ENCODE data around the gene ZNF208.
"Not testable (repeated sequence)": the region's sequence is repeated elsewhere in the genome, so short reads cannot be mapped to it uniquely, and the experiment has no call there.

The ZNF208 gene

DNA sequence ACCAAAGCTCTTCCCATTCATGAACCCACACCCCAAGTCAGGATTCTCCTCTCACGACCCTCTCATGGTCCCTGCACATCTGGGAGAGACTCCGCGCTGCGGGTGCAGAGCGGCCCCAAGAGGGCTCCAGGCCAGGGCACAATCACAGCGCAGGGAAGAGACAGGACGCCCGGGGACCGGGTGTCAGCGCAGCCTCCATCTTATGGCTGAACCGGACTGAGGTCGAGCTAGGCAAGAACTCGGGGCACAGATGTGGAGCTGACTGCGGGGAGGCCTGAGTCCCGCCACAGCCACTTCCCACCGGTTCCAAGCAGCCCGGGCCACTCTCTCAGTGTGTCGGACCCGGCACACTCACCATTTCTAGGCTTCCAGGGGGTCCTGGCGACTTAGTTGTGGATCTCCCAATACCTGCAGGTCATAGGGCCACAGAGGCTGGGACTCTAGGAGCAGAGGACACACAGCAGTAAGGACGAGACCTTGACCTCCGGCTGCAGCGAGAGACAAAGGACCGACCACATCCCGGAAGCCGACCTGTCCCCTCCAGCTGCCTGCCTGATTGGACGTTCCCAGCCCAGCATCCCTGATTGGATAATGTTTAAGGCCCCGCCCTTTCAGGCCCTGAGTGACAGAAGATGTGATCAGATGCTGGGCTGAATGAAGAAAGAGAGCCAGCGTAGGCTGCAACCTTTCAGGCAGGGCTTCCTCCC is at the start of gene ZNF208:
Gene ZNF208 (minus strand): TSS at position 507 of the 707 bp plus-strand sequence. CDS start 149 bp downstream, at position 358.
- H3K4me1 ChIP-seq (ENCODE audit: control insufficient read depth, insufficient read depth, low read length, unreplicated experiment); H3K27me3 ChIP-seq (ENCODE audit: insufficient read depth, low read length); H3K4me3 ChIP-seq (ENCODE audit: low read depth, low read length); H3K79me2 ChIP-seq (ENCODE audit: control insufficient read depth, insufficient read depth, low read length, unreplicated experiment); H3K36me3 ChIP-seq (ENCODE audit: insufficient read depth, low read length); H3K27ac ChIP-seq (ENCODE audit: low read depth, low read length); H2AFZ ChIP-seq (ENCODE audit: low read length, unreplicated experiment): not testable (repeated sequence)

DNA sequence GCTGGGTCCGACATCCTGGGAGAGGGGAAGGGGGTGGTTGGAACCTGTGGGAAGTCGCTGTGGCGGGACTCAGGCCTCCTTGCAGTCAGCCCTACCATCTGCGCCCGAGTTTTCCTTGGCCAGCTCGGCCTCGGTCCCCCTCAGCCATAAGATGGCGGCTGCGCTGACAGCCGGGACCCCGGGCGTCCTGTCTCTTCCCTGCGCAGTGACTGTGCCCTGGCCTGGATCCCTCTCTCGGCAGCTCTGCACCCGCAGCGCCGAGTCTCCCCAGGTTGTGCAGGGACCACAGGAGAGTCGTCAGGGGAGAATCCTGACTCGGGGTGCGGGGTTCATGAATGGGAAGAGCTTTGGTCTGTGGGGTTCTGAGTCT is 41.9 kb upstream of the ZNF208 start:
- Histone ChIP-seq H3K27me3 (ENCODE audit: insufficient read depth, low read length) (no peaks in the 10 kb centered on the region), H2AFZ (ENCODE audit: low read length, unreplicated experiment) (no peak overlapping the region), H3K27ac (ENCODE audit: low read depth, low read length) (no peak overlapping the region), H3K4me3 (ENCODE audit: low read depth, low read length) (peak overlapping the region; percentile 58), H3K79me2 (ENCODE audit: control insufficient read depth, insufficient read depth, low read length, unreplicated experiment) (no peaks in the 10 kb centered on the region), H3K4me1 (ENCODE audit: control insufficient read depth, insufficient read depth, low read length, unreplicated experiment) (no peaks in the 10 kb centered on the region), H3K36me3 (ENCODE audit: insufficient read depth, low read length) (no peaks in the 10 kb centered on the region)

DNA sequence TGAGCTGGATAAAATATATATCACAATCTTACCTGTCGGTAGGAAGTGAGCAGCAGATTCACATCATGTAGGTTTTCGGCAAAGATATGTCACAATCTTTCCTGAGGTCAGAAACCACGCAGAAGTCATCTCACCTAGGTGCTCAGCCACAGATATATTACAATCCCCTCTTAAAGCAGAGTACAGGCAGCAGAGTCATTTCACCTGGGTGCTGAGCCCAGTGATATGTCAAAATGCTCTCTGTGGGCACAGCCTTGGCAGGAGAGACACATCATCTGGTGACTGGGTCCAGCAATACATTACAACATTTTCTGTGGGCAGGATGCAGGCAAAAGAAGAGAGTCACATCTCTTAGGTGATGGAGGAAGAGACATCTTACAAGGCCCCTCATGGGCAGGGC is 30.4 kb upstream of the ZNF208 start:
- not testable (repeated sequence) for H3K4me1 ChIP-seq (ENCODE audit: control insufficient read depth, insufficient read depth, low read length, unreplicated experiment); H3K4me3 ChIP-seq (ENCODE audit: low read depth, low read length); H3K27ac ChIP-seq (ENCODE audit: low read depth, low read length); H3K36me3 ChIP-seq (ENCODE audit: insufficient read depth, low read length); H2AFZ ChIP-seq (ENCODE audit: low read length, unreplicated experiment); H3K27me3 ChIP-seq (ENCODE audit: insufficient read depth, low read length); H3K79me2 ChIP-seq (ENCODE audit: control insufficient read depth, insufficient read depth, low read length, unreplicated experiment)

DNA sequence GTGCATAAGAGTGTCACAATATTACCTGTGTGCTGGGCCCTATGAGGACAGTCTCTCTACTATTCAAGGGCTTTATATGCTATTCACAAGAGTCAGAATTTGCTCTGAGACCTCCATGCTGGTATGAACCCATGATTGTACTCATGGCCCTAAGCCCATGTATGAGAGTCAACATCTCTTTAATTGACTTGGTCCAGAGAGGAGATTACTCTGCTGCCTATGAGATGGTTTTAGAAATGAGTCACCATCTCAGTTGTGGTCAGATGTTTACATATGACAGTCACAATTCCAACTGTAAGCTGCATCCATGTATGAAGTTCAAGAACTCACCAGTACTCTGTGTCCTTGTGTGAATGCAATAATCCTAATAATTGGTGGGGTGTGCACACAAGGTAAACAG is 19.9 kb upstream of the ZNF208 start:
- Histone ChIP-seq H3K27me3 (ENCODE audit: insufficient read depth, low read length) (no peaks in the 10 kb centered on the region), H3K36me3 (ENCODE audit: insufficient read depth, low read length) (no peaks in the 10 kb centered on the region), H3K4me3 (ENCODE audit: low read depth, low read length) (no peak overlapping the region), H2AFZ (ENCODE audit: low read length, unreplicated experiment) (no peak overlapping the region), H3K79me2 (ENCODE audit: control insufficient read depth, insufficient read depth, low read length, unreplicated experiment) (no peaks in the 10 kb centered on the region), H3K27ac (ENCODE audit: low read depth, low read length) (no peak overlapping the region), H3K4me1 (ENCODE audit: control insufficient read depth, insufficient read depth, low read length, unreplicated experiment) (no peaks in the 10 kb centered on the region)

DNA sequence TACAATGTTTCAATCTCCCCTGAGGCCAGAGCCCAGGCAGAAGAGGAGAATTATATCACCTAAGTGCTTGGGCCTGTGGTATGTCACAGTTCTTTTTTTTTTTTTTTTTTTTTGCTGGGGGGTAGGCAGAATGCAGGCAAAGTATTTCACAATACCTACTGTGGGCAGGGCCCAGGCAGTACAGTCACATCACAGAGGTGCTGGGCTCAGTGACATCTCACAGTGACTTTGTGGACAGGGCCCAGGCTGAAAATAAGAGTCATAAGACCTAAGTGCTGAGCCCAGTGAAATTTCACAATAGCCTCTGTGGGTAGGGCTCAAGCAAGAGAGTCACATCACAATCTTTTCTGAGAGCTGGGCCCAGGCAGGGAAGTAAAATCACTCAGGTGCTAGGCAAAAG is 15.9 kb upstream of the ZNF208 start:
- no peak overlapping the region for H3K4me3 ChIP-seq (ENCODE audit: low read depth, low read length)
- H3K27ac ChIP-seq (ENCODE audit: low read depth, low read length), result no peak overlapping the region
- H3K36me3 ChIP-seq (ENCODE audit: insufficient read depth, low read length), result no peaks in the 10 kb centered on the region
- no peak overlapping the region for H2AFZ ChIP-seq (ENCODE audit: low read length, unreplicated experiment)
- H3K27me3 ChIP-seq (ENCODE audit: insufficient read depth, low read length), result no peaks in the 10 kb centered on the region
- no peaks in the 10 kb centered on the region for H3K79me2 ChIP-seq (ENCODE audit: control insufficient read depth, insufficient read depth, low read length, unreplicated experiment)
- no peaks in the 10 kb centered on the region for H3K4me1 ChIP-seq (ENCODE audit: control insufficient read depth, insufficient read depth, low read length, unreplicated experiment)

DNA sequence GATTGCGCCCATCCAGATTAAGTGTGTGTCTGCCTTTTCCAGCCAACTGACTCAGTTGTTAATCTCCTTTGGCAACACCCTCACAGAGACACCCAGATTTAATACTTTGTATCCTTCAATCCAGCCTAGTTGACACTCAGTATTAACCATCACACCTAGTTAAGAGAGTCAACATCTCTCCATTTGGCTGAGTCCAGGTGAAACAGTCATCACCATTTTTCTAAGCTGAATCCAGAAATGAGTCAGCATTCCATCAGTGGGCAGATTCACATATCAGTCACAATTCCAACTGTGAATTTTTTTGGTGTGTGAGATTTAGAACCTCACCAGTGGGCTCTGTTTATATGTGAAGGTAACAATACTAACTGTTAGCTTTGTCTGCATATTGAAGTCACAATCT is 14.8 kb upstream of the ZNF208 start:
- not testable (repeated sequence) for H3K4me1 ChIP-seq (ENCODE audit: control insufficient read depth, insufficient read depth, low read length, unreplicated experiment); H3K4me3 ChIP-seq (ENCODE audit: low read depth, low read length); H3K27ac ChIP-seq (ENCODE audit: low read depth, low read length); H3K79me2 ChIP-seq (ENCODE audit: control insufficient read depth, insufficient read depth, low read length, unreplicated experiment); H3K27me3 ChIP-seq (ENCODE audit: insufficient read depth, low read length); H2AFZ ChIP-seq (ENCODE audit: low read length, unreplicated experiment); H3K36me3 ChIP-seq (ENCODE audit: insufficient read depth, low read length)

DNA sequence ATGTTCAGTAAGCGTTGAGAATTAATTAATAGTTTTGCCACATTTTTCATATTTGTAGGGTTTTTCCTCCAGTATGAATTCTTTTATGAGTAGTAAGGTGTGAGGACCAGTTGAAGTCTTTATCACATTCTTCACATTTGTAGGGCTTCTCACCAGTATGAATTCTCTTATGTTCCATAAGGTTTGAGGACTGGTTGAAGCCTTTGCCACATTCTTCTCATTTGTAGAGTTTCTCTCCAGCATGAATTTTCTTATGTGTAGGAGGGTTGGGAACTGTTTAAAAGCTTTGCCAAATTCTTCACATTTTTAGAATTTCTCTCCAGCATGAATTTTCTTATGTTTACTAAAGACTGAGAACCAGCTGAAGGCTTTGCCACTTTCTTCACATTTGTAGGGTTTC is 40.3 kb downstream of the ZNF208 start:
- Histone ChIP-seq H3K36me3 (ENCODE audit: insufficient read depth, low read length) (no peaks in the 10 kb centered on the region), H3K27me3 (ENCODE audit: insufficient read depth, low read length) (no peaks in the 10 kb centered on the region), H3K4me3 (ENCODE audit: low read depth, low read length) (no peak overlapping the region), H3K4me1 (ENCODE audit: control insufficient read depth, insufficient read depth, low read length, unreplicated experiment) (no peaks in the 10 kb centered on the region), H3K79me2 (ENCODE audit: control insufficient read depth, insufficient read depth, low read length, unreplicated experiment) (no peaks in the 10 kb centered on the region), H2AFZ (ENCODE audit: low read length, unreplicated experiment) (no peak overlapping the region), H3K27ac (ENCODE audit: low read depth, low read length) (no peak overlapping the region)

DNA sequence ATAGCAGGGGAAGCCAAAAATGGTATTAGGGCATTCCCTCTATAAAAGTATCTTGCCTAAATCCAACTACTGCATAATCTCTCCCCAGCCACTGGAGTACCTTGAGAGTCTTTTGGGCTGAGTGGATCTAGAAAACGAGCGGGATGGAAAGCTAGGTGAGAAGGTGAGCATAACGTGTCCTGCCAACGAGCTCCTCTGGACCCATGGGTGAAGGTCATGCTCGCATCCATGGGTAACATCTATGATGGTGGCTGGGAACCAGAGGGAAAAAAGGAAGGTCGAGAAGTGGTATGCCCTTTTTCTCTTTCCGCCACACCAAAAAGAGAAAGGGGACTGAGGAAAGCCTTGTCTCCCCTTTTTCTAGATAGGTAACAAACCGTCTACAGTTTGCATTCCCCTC is 63.0 kb downstream of the ZNF208 start:
- no peak overlapping the region for H3K27ac ChIP-seq (ENCODE audit: low read depth, low read length)
- no peaks in the 10 kb centered on the region for H3K4me1 ChIP-seq (ENCODE audit: control insufficient read depth, insufficient read depth, low read length, unreplicated experiment)
- no peak overlapping the region for H3K4me3 ChIP-seq (ENCODE audit: low read depth, low read length)
- H3K36me3 ChIP-seq (ENCODE audit: insufficient read depth, low read length), result no peaks in the 10 kb centered on the region
- no peak overlapping the region for H2AFZ ChIP-seq (ENCODE audit: low read length, unreplicated experiment)
- H3K79me2 ChIP-seq (ENCODE audit: control insufficient read depth, insufficient read depth, low read length, unreplicated experiment), result no peaks in the 10 kb centered on the region
- H3K27me3 ChIP-seq (ENCODE audit: insufficient read depth, low read length), result no peaks in the 10 kb centered on the region

DNA sequence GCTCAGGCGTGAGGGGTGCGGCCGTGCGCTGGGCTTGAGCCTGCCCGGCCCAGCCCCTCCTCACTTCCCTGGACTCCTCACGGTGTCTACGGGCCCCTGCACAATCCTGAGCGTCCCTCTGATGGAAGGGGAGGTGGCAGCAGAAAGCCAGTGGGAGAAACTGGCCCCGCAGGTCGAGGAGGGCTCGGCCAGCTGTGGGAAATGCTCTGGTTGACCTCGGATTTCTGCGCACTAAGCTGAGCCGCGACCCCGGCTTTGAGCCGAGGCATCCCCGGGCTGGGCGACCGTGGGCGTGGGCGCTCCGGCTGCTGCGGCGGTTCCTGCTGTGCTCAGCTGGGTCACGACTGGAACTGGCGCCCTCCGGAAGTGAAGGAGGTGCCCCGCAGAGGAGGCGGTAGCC is 70.1 kb downstream of the ZNF208 start:
- H3K27ac ChIP-seq (ENCODE audit: low read depth, low read length), result no peak overlapping the region
- H3K4me3 ChIP-seq (ENCODE audit: low read depth, low read length), result no peak overlapping the region
- no peaks in the 10 kb centered on the region for H3K36me3 ChIP-seq (ENCODE audit: insufficient read depth, low read length)
- H3K79me2 ChIP-seq (ENCODE audit: control insufficient read depth, insufficient read depth, low read length, unreplicated experiment), result no peaks in the 10 kb centered on the region
- no peak overlapping the region for H2AFZ ChIP-seq (ENCODE audit: low read length, unreplicated experiment)
- H3K4me1 ChIP-seq (ENCODE audit: control insufficient read depth, insufficient read depth, low read length, unreplicated experiment), result no peaks in the 10 kb centered on the region
- H3K27me3 ChIP-seq (ENCODE audit: insufficient read depth, low read length), result no peaks in the 10 kb centered on the region

DNA sequence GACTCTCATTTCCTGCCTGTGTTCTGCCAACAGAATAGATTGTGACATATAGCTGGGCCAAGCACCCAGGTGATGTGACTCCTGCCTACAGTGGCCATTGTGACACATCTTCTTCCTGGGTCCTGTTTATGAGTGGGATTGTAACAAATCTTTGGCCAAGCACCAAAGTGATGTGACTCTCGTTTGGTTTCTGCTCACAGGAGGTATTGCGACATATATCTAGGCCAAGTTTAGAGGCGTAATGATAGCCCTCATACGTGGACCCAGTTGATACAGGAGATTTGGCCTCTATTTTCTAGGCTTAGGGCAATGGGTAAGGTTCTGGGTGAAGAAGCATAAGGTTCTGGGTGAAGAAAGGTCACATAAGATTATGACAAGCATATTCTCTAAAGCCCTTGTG is 76.2 kb downstream of the ZNF208 start:
- Histone ChIP-seq H3K27me3 (ENCODE audit: insufficient read depth, low read length) (no peaks in the 10 kb centered on the region), H3K27ac (ENCODE audit: low read depth, low read length) (no peak overlapping the region), H3K4me1 (ENCODE audit: control insufficient read depth, insufficient read depth, low read length, unreplicated experiment) (no peaks in the 10 kb centered on the region), H3K4me3 (ENCODE audit: low read depth, low read length) (no peak overlapping the region), H3K36me3 (ENCODE audit: insufficient read depth, low read length) (no peaks in the 10 kb centered on the region), H2AFZ (ENCODE audit: low read length, unreplicated experiment) (no peak overlapping the region), H3K79me2 (ENCODE audit: control insufficient read depth, insufficient read depth, low read length, unreplicated experiment) (no peaks in the 10 kb centered on the region)

DNA sequence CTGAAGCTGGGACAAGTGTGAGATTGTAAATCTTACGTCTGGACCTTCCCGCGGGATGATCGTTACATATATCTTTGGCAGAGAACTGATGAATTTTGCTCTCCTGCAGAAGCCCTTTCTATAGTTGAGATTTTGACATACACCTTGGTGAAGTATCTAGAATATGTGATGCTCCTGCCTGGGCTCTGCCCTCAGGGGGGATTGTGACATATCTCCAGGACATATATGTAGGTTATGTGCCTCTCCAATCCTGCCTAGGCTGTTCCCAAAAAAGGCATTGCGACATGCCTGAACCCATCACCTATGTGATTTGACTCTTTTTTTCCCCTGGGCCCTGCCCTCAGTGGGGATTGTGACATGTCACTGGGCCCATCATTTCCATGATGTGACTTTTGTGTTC is 76.6 kb downstream of the ZNF208 start:
- no peaks in the 10 kb centered on the region for H3K27me3 ChIP-seq (ENCODE audit: insufficient read depth, low read length)
- no peaks in the 10 kb centered on the region for H3K4me1 ChIP-seq (ENCODE audit: control insufficient read depth, insufficient read depth, low read length, unreplicated experiment)
- H2AFZ ChIP-seq (ENCODE audit: low read length, unreplicated experiment), result no peak overlapping the region
- no peak overlapping the region for H3K27ac ChIP-seq (ENCODE audit: low read depth, low read length)
- no peak overlapping the region for H3K4me3 ChIP-seq (ENCODE audit: low read depth, low read length)
- no peaks in the 10 kb centered on the region for H3K79me2 ChIP-seq (ENCODE audit: control insufficient read depth, insufficient read depth, low read length, unreplicated experiment)
- no peaks in the 10 kb centered on the region for H3K36me3 ChIP-seq (ENCODE audit: insufficient read depth, low read length)
